ENCODE data around the gene SULT2B1. TPM values are rescaled to one million over a fixed set of nuclear protein-coding genes. Genes with fewer than 3 reads are reported as not detected.

Gene SULT2B1
- total and polyA plus RNA-seq, 2 experiments from 2014 or later: 0.79 TPM; not detected in 1

GRCh38 chr19:48588670-48589401, 36.9 kb downstream of the SULT2B1 start:
- TF ChIP-seq CTCF (IDR thresholded peaks at IDR 0.05; ENCODE audit: poor library complexity) (peak; percentile 99), EZH2 (IDR thresholded peaks at IDR 0.05; ENCODE audit: borderline replicate concordance) (no peak)
- Histone ChIP-seq H3K36me3 (replicated peaks; ENCODE audit: insufficient read depth, low read depth) (no peaks in the 10 kb centered on the region), H3K4me2 (peak overlapping the region; percentile 80), H3K27ac (no peak overlapping the region), H3K79me2 (no peaks in the 10 kb centered on the region), H3K27me3 (no peaks in the 10 kb centered on the region), H3K4me3 (no peak overlapping the region), H3K9me3 (ENCODE audit: low read depth) (no peaks in the 10 kb centered on the region), H3K9me2 (replicated peaks; ENCODE audit: insufficient read depth) (no peaks in the 10 kb centered on the region), H4K20me1 (ENCODE audit: insufficient read depth, poor library complexity, severe bottlenecking) (no peaks in the 10 kb centered on the region), H3K4me1 (ENCODE audit: insufficient read depth) (no peaks in the 10 kb centered on the region), H2AFZ (peak overlapping the region; percentile 67)
- peak; percentile 96 for DNase-seq (ENCODE audit: low spot score)
- 15% methylated on average over 14 of the region's 36 CpGs for WGBS (ENCODE audit: low lambda C conversion rate, missing lambda C conversion rate)

GRCh38 chr19:48591021-48591420, 39.0 kb downstream of the SULT2B1 start:
- no peaks in the 10 kb centered on the region for H3K27me3 ChIP-seq
- H3K27ac ChIP-seq: no peak overlapping the region
- H3K4me2 ChIP-seq: no peak overlapping the region
- TF ChIP-seq EZH2 (IDR thresholded peaks at IDR 0.05; ENCODE audit: borderline replicate concordance): no peak
- no peak for TF ChIP-seq CTCF (IDR thresholded peaks at IDR 0.05; ENCODE audit: poor library complexity)
- no peak for TF ChIP-seq EZH2phosphoT487 (IDR thresholded peaks at IDR 0.05; ENCODE audit: low read depth, severe bottlenecking, unreplicated experiment)
- no peaks in the 10 kb centered on the region for H4K20me1 ChIP-seq (ENCODE audit: insufficient read depth, poor library complexity, severe bottlenecking)
- no peak overlapping the region for H3K4me3 ChIP-seq
- 82% methylated on average over 5 of the region's 5 CpGs for WGBS (ENCODE audit: low lambda C conversion rate, missing lambda C conversion rate)
- no peaks in the 10 kb centered on the region for H3K9me3 ChIP-seq (ENCODE audit: low read depth)
- no peaks in the 10 kb centered on the region for H3K36me3 ChIP-seq (replicated peaks; ENCODE audit: insufficient read depth, low read depth)
- DNase-seq (ENCODE audit: low spot score): no peak
- H3K79me2 ChIP-seq: no peaks in the 10 kb centered on the region
- H2AFZ ChIP-seq: no peak overlapping the region
- H3K9me2 ChIP-seq (replicated peaks; ENCODE audit: insufficient read depth): no peaks in the 10 kb centered on the region
- no peaks in the 10 kb centered on the region for H3K4me1 ChIP-seq (ENCODE audit: insufficient read depth)

- WGBS (ENCODE audit: low lambda C conversion rate, missing lambda C conversion rate): 89% methylated on average over 9 of the region's 9 CpGs
- Histone ChIP-seq H3K4me3 (no peak overlapping the region), H3K79me2 (no peaks in the 10 kb centered on the region), H3K4me2 (no peak overlapping the region), H3K27me3 (no peaks in the 10 kb centered on the region), H2AFZ (no peak overlapping the region), H3K4me1 (ENCODE audit: insufficient read depth) (no peaks in the 10 kb centered on the region), H3K9me2 (replicated peaks; ENCODE audit: insufficient read depth) (no peaks in the 10 kb centered on the region), H4K20me1 (ENCODE audit: insufficient read depth, poor library complexity, severe bottlenecking) (no peaks in the 10 kb centered on the region), H3K36me3 (replicated peaks; ENCODE audit: insufficient read depth, low read depth) (no peaks in the 10 kb centered on the region), H3K9me3 (ENCODE audit: low read depth) (no peaks in the 10 kb centered on the region), H3K27ac (no peak overlapping the region)
- DNase-seq (ENCODE audit: low spot score): no peak
- no peak for TF ChIP-seq CTCF (IDR thresholded peaks at IDR 0.05; ENCODE audit: poor library complexity)
These were observed 43.2 kb downstream of the SULT2B1 start for GRCh38 chr19:48595171-48595570.
